NCI-H526 treated with DMSO at 0.1 percent for 48 hours (cell line): ENCODE data around the gene CGREF1.
"Not testable (repeated sequence)": the region's sequence is repeated elsewhere in the genome, so short reads cannot be mapped to it uniquely, and the experiment has no call there.

Source experiments
- DNase-seq: peaks from one replicate; lab custom pipeline; 2025; lab: John Stamatoyannopoulos, UW

The CGREF1 gene

GRCh38 chr2:27087823-27088410 is 31.0 kb downstream of the CGREF1 start:
- no peak for DNase-seq

GRCh38 chr2:27086724-27087593 is 32.0 kb downstream of the CGREF1 start, which contains the start of gene KHK:
Gene KHK (plus strand): TSS chr2:27086772. CDS start chr2:27087260, 488 bp downstream.
- peak; percentile 20 for DNase-seq

DNA sequence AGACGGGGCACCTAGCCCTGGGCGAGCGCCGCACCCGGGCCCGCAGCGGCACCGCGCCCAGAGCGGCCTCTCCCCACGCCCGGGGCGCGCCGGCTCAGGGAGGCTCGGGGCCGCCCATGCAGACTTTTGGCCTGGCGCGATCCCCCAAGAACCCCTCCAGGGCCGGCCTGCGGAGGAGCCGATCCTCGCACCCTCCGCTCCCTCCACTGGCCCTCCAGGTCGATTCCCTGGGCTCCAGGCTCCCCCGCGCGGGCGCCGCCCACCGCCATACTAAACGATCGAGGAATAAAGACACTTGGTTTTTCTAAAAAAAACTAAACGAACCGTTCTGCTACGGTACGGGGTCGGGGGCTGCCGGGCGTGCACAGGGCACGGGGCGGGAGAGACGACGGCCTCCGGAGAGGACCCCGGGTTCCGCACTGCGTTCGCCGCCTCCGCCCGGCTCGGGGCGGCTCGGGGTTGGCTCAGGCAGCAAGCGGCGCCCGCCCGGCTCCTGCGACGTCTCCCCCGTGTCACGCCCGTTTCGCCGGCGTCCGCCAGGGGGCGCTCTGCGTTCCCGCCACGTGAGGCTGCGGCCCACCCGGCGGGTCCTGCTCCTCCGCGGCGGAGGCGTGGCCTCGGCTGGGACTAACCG is 32.7 kb downstream of the CGREF1 start:
- peak; percentile 78 for DNase-seq

DNA sequence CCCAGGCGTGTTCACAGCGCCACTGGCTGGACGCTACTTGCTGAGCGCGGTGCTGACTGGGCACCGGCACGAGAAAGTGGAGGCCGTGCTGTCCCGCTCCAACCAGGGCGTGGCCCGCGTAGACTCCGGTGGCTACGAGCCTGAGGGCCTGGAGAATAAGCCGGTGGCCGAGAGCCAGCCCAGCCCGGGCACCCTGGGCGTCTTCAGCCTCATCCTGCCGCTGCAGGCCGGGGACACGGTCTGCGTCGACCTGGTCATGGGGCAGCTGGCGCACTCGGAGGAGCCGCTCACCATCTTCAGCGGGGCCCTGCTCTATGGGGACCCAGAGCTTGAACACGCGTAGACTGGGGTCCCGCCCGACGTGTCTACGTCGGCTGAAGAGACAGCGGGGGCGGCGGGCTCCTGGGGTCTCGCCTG is 33.2 kb downstream of the CGREF1 start:
- DNase-seq: no peak

DNA sequence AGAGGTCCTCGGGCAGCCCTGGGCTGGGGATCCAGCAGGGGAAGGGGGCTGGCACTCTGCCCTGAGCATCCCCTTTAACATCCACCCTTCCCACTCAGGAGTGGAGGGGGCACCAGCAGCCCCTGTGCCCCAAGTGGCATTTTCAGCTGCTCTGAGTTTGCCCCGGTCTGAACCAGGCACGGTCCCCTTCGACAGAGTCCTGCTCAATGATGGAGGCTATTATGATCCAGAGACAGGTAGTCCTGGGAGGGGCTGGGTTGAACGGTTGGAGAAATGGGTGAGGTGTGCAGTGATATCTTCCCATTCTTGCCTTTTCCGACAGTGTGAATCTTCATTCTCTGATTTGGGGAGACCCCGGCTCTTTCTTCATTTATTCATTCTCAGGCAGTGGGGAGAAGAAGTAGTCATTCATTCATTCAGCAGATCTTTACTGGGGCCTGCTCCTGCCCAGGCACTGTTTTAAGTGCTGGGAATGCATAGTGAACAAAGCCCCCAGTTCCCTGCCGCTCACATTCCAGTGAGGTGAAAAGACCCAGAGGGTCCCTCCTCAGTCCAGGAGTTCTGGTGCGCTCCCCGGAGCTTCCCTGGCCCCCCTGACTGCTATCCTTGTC is 33.8 kb downstream of the CGREF1 start:
- DNase-seq: no peak

- no peak for DNase-seq
Observed at GRCh38 chr2:27084297-27085061, 34.4 kb downstream of the CGREF1 start.

DNA sequence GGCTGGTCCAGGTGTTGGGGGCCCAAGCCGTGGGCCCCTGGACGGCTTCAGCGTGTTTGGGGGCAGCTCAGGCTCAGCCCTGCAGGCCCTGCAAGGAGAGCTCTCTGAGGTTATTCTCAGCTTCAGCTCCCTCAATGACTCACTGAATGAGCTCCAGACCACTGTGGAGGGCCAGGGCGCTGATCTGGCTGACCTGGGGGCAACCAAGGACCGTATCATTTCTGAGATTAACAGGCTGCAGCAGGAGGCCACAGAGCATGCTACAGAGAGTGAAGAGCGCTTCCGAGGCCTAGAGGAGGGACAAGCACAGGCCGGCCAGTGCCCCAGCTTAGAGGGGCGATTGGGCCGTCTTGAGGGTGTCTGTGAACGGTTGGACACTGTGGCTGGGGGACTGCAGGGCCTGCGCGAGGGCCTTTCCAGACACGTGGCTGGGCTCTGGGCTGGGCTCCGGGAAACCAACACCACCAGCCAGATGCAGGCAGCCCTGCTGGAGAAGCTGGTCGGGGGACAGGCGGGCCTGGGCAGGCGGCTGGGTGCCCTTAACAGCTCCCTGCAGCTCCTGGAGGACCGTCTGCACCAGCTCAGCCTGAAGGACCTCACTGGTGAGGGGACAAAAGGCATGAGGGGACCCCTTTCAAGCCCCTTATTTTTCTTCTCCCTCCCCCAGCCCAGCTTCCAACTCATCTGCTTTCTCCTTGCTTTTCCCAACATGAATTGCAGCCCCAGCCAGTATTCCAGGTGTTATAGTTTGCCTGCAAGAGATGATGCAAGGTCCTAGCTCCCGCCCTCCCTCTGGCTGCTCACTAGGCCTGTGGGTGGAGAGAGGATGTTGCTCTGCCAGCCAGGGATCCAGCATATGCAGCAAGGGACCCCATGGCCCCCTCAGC is 35.3 kb downstream of the CGREF1 start:
- DNase-seq: no peak

DNA sequence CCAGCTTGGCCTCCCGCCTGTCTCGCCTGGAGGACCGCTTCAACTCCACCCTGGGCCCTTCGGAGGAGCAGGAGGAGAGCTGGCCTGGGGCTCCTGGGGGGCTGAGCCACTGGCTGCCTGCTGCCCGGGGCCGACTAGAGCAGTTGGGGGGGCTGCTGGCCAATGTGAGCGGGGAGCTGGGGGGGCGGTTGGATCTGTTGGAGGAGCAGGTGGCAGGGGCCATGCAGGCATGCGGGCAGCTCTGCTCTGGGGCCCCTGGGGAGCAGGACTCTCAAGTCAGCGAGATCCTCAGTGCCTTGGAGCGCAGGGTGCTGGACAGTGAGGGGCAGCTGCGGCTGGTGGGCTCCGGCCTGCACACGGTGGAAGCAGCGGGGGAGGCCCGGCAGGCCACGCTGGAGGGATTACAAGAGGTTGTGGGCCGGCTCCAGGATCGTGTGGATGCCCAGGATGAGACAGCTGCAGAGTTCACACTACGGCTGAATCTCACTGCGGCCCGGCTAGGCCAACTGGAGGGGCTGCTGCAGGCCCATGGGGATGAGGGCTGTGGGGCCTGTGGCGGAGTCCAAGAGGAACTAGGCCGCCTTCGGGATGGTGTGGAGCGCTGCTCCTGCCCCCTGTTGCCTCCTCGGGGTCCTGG is 36.0 kb downstream of the CGREF1 start:
- no peak for DNase-seq

GRCh38 chr2:27081984-27082772 is 36.8 kb downstream of the CGREF1 start:
- no peak for DNase-seq

DNA sequence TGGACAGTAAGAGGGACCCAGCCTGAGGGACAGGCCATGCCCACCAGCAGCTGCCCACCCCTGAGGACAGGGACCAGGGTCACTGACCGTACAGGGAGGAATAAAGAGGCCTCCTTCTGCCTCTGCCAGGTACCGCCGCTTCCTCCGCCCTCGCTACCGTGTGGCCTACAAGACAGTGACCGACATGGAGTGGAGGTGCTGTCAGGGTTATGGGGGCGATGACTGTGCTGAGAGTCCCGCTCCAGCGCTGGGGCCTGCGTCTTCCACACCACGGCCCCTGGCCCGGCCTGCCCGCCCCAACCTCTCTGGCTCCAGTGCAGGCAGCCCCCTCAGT is 38.4 kb downstream of the CGREF1 start:
- no peak for DNase-seq

DNA sequence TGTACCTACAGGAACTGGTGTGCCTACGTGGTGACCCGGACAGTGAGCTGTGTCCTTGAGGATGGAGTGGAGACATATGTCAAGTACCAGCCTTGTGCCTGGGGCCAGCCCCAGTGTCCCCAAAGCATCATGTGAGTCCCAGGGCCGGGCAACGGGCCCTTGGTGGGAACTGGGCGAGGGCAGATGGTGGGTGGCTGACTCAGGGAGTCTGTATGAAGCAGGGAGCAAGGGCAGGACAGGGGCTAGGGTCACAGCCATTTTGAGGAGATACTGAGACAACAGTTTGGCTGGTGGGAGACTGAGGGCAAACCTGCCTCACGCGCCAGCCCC is 38.8 kb downstream of the CGREF1 start:
- DNase-seq: no peak

- no peak for DNase-seq
Observed at GRCh38 chr2:27079233-27080139, 39.4 kb downstream of the CGREF1 start.

- no peak for DNase-seq
Observed at GRCh38 chr2:27078267-27079194, 40.4 kb downstream of the CGREF1 start, which contains the start of gene EMILIN1. Gene EMILIN1 (plus strand): TSS chr2:27078615. CDS start chr2:27079066, 451 bp downstream.

GRCh38 chr2:27077231-27077630 is 41.7 kb downstream of the CGREF1 start:
- no peak for DNase-seq

DNA sequence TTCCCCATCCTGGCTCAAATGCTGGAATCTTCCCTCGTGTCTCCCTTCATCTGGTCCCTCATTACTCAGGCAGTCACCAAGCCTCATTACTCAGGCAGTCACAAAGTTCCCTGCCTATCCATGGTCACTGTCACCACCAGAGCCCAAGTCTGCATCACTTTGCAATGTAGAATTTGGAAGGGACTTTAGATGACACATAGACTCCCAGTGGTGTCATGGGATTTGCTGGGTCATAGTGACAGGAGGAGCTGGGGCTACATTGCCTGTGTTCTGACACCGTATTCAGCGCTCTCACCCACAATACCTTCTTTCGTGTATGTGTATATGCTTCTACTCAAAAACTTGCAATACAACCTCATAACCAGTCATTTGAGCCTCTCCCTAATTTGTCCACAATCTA is 42.6 kb downstream of the CGREF1 start:
- DNase-seq: no peak

DNA sequence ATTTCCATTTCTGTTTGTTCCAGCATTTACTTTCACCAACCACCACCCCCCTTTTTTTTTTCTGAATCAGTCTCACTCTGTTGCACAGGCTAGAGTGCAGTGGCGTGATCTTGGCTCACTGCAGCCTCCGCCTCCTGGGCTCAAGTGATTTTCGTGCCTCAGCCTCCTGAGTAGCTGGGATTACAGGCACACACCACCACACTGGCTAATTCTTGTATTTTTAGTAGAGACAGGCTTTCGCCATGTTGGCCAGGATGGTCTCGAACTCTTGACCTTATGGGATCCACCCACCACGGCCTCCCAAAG is 43.4 kb downstream of the CGREF1 start:
- DNase-seq: not testable (repeated sequence)

DNA sequence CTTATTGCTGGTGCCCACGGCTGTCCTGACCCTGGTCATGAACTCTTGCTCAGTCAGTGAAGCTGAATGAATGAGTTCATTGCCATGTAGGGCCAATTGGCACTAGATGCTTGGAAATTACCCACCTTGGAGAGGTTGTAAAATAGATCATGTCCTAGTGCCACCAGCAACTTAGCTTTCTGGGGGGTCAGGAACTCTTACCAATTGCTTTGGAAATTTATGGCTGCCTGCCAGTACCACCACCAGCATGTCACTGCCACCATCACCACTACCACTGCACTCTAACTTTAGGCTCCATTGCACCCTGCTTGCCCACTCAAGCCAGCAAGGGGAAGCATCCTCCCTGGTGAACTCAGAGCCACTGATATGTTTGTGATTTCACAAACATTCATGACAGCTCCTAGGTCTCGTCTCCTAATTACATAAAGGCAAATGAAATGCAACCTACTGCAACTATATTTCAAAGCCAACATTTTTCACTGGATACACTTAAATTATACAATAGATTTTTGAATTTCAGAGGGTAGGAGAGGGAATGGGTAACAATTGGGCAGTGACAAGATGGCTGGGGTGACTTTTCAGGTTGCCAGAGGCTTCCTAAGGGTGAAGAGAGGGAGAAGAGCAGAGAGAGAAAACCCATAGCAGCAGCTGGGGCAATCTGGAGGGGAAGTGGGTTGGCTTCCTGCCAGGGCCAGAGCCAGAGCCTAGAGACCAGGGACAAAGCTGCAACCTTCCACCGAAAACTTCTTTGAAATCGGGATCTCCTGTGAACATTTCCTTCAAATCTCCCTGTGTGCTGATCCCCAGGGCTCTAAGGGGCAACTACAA is 44.0 kb downstream of the CGREF1 start:
- no peak for DNase-seq
